Panc1 (cell line): Measurements from ENCODE around the gene SOWAHB. TPM values are rescaled to one million over a fixed set of nuclear protein-coding genes. Genes with fewer than 3 reads are reported as not detected.

Experiments
- ATAC-seq: fragments of 200-7000 bp; cut with Tn5 transposase; 2 replicates; pipeline ENCODE4 v1.9.1; 2020; ENCODE audit warnings: mild to moderate bottlenecking, moderate library complexity
- BruUV-seq: library from RNA; stranded (reverse); fragments of 400-500 nt; replicated peaks from 2 replicates; lab custom pipeline; 2021; lab: Mats Ljungman, UMichigan
- CTCF ChIA-PET: fragments of 300-600 bp; sonication (Branson Sonifier 250); formaldehyde crosslinking; loops from one replicate; lab custom pipeline; 2022; ENCODE audit warnings: antibody characterized with exemption; lab: Charles Lee
- POLR2A ChIA-PET: fragments of 300-600 bp; sonication (Branson Sonifier 250); formaldehyde crosslinking; loops from one replicate; lab custom pipeline; 2022; ENCODE audit warnings: antibody characterized with exemption; lab: Charles Lee
- DNase-seq: peaks from one replicate; pipeline ENCODE4 v3.0.0-alpha.2; 2010; ENCODE audit warnings: low read depth, low spot score
- H3K27ac ChIP-seq: 2 replicates; pipeline ENCODE4 v1.5.1; 2011; ENCODE audit warnings: mild to moderate bottlenecking, low read length, inconsistent platforms
- H3K27me3 ChIP-seq: fragments of 200-500 bp; sonication (Bioruptor generic); 2 replicates; pipeline ENCODE4 v1.6.0; 2014; ENCODE audit warnings: low read length, inconsistent platforms; ENCODE audit not compliant: control insufficient read depth, insufficient read depth
- H3K36me3 ChIP-seq: fragments of 200-500 bp; sonication (Bioruptor generic); 2 replicates; pipeline ENCODE4 v1.5.1; 2014; ENCODE audit warnings: inconsistent platforms, mild to moderate bottlenecking, low read length, moderate library complexity; ENCODE audit not compliant: control insufficient read depth, insufficient read depth
- H3K4me1 ChIP-seq: 2 replicates; pipeline ENCODE4 v1.5.1; 2011; ENCODE audit warnings: inconsistent platforms, mild to moderate bottlenecking, low read length, moderate library complexity; ENCODE audit not compliant: control insufficient read depth, insufficient read depth
- H3K4me3 ChIP-seq, 2 experiments: 2 replicates each; pipeline ENCODE4 v1.5.1; 2011 to 2012; ENCODE audit warnings: low read depth in 2 of 2, low read length in 2 of 2, mild to moderate bottlenecking in 2 of 2, inconsistent platforms in 1 of 2, moderate library complexity in 1 of 2
- H3K9me3 ChIP-seq: fragments of 200-500 bp; sonication (Bioruptor generic); 2 replicates; pipeline ENCODE4 v1.5.1; 2014; ENCODE audit warnings: low read depth, mild to moderate bottlenecking, inconsistent platforms, low read length, moderate library complexity; ENCODE audit not compliant: control insufficient read depth, insufficient read depth
- CTCF ChIP-seq: fragments of 450-650 bp; IDR thresholded peaks from 2 replicates; pipeline ENCODE4 v1.5.1; 2017; ENCODE audit warnings: mild to moderate bottlenecking
- POLR2AphosphoS5 ChIP-seq: IDR thresholded peaks from 2 replicates; pipeline ENCODE4 v1.6.1; 2012; ENCODE audit warnings: mild to moderate bottlenecking, low read depth, low read length, moderate library complexity
- REST ChIP-seq, 2 experiments: IDR thresholded peaks; 2 replicates each; pipeline ENCODE4 v1.6.1; 2011 to 2012; ENCODE audit warnings: low read depth in 2 of 2, control low read depth in 1 of 2, low read length in 1 of 2, mild to moderate bottlenecking in 1 of 2, moderate library complexity in 1 of 2; ENCODE audit not compliant: insufficient read depth in 1 of 2
- SIN3A ChIP-seq: IDR thresholded peaks from 2 replicates; pipeline ENCODE4 v1.6.1; 2012; ENCODE audit warnings: low read depth, mild to moderate bottlenecking, low read length, moderate library complexity, borderline replicate concordance; ENCODE audit not compliant: insufficient read depth
- TCF7L2 ChIP-seq: IDR thresholded peaks from 2 replicates; pipeline ENCODE4 v1.6.1; 2011; ENCODE audit warnings: mild to moderate bottlenecking, low read depth, low read length, inconsistent platforms
- in situ Hi-C: cut with HindIII; loops from 2 replicates; pipeline ENCODE4 v1.10.0; 2016; ENCODE audit warnings: low sequenced_read_pairs, low pct_unique_long_range_greater_than_20kb
- intact Hi-C: fragments of 100-400 bp; cut with micrococcal nuclease; formaldehyde crosslinking; loops from one replicate; pipeline ENCODE4 v1.10.0; 2022; ENCODE audit not compliant: unreplicated experiment
- total RNA-seq: library from RNA; stranded (reverse); gene quantifications from one replicate; pipeline ENCODE4 v1.2.1, GENCODE V29; 2021; ENCODE audit not compliant: unreplicated experiment

SOWAHB gene
- total RNA-seq, 1 experiment from 2014 or later, result 4.0 TPM

GRCh38 chr4:76896614-76897535 is 1.1 kb downstream of the SOWAHB start:
- CTCF ChIA-PET, result no interaction called here
- BruUV-seq, result no TSS peak
- POLR2A ChIA-PET, result no interaction called here
- Histone ChIP-seq H3K27me3 (peaks cover 8% of the 10 kb centered on the region), H3K4me3 (peak overlapping the region; percentile 29 to 45; a peak in 3 of 4 replicates), H3K4me1 (no peaks in the 10 kb centered on the region), H3K27ac (no peak overlapping the region), H3K36me3 (no peaks in the 10 kb centered on the region), H3K9me3 (no peaks in the 10 kb centered on the region)
- TF ChIP-seq TCF7L2, result no peak
- no peak for TF ChIP-seq SIN3A
- no peak for TF ChIP-seq CTCF
- no peak for TF ChIP-seq POLR2AphosphoS5
- TF ChIP-seq REST (IDR thresholded peaks at IDR 0.05; ENCODE audit: insufficient read depth in 1 of 2, low read depth in 2 of 2, low read length in 1 of 2), result no peak
- in situ Hi-C loops, result no loop called here
- intact Hi-C loops, result no loop called here
- DNase-seq (no peak), ATAC-seq (peak; percentile 77)

GRCh38 chr4:76896048-76896447 is 1.9 kb downstream of the SOWAHB start:
- no peaks in the 10 kb centered on the region for H3K9me3 ChIP-seq
- CTCF ChIA-PET, result no interaction called here
- intact Hi-C loops (no loop called here), in situ Hi-C loops (no loop called here)
- no peak overlapping the region for H3K27ac ChIP-seq
- no TSS peak for BruUV-seq
- POLR2A ChIA-PET, result no interaction called here
- DNase-seq, result no peak
- no peaks in the 10 kb centered on the region for H3K36me3 ChIP-seq
- no peak for ATAC-seq
- peaks cover 8% of the 10 kb centered on the region for H3K27me3 ChIP-seq
- TF ChIP-seq CTCF, result no peak
- no peak for TF ChIP-seq TCF7L2
- no peak for TF ChIP-seq SIN3A
- no peak for TF ChIP-seq REST (IDR thresholded peaks at IDR 0.05; ENCODE audit: insufficient read depth in 1 of 2, low read depth in 2 of 2, low read length in 1 of 2)
- no peak for TF ChIP-seq POLR2AphosphoS5
- H3K4me3 ChIP-seq, result no peak overlapping the region
- H3K4me1 ChIP-seq, result no peaks in the 10 kb centered on the region
